GM18520 (cell line): ENCODE results near the gene TMEM255B.
"Not testable (repeated sequence)": the region's sequence is repeated elsewhere in the genome, so short reads cannot be mapped to it uniquely, and the experiment has no call there.

Experiments used
- ATAC-seq: cut with Tn5 transposase; IDR thresholded peaks from one replicate; pipeline ENCODE4 v1.9.1; 2021; ENCODE audit not compliant: unreplicated experiment

TMEM255B gene

DNA sequence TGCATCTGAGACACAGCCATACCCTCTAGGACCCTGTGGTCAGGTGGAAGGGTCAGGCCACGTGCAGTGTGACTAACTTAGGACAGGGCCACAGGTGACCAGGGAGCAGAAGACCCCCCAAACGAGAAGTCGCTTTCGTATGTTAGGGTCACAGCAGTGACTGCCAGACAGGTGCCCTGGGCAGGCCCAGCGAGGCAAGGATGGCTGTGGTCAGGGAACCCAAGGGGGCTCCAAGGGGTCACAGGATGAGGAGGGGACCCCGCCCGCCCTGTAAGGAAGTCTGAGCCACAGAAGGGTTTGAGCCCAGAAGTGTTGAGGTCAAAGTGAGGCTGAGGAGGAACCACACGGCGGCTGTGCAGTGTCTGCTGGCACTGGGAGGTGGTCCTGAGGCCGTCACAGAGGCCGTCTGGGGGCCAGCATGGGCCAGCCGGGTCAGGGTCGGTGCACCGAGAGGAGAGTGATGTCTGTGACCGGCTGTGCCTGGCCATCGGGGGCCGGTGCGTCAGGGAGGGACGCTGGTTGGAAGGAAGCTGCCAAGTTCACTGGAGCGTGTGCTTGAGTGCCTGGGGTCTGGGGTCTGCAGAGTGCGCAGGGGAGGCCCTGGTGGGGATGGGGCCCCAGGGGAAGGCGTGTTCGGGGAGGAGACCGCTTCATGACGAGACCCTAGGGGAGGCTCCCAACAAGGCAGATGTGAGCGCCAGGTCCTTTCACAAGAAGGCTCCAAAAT, 24.8 kb upstream of the TMEM255B start:
- no peak for ATAC-seq

DNA sequence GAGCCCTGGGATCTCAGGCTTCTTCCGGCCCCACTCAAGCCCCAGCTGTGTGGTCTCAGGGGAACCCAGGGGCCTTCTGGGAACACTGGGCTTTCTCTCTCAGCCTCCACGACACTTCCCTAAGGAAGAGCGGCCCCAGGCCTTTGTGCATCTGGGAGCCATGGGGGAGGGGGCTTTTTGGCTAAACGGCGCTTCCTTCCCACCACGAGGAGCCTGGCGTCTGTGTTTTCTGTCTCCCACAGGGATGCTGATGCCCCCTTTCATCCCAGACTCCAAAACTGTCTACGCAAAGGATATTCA, 24.2 kb upstream of the TMEM255B start:
- no peak for ATAC-seq

DNA sequence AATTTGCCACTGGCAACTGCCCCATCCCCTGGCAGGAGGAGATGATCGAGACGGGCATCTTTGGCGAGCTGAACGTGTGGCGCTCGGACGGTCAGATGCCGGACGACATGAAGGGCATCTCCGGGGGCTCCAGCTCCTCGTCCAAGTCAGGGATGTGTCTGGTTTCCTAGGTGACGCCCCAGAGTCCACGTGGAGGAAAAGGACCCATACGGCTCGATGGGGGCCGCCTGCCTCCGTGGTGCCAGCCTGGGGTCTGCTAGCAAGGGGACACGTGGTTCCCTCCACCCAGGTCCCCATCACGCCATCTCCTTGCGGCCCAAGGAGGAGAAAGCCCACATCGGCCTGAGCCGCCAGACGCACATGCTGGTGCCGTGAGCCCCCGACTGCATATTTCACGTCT, 23.8 kb upstream of the TMEM255B start:
- ATAC-seq = no peak

DNA sequence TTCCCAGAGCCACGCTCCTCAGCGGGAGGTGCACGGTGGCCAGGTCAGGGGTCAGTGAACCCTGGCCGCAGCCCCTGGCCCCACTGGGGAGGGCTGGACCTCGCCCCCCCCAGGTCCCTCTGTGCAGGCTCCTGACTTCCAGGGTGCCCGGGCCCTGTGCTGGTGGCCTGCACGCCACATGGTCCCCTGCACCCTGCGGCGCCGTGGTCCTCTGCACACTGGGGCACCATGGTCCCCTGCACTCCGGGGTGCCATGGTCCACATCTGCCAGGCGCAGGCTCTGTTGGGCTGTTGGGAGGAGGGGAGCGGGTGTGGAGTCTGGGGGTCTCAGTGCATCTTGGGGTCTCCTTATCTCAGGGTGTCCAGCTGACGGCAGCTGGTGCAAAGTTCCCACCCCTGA, 23.3 kb upstream of the TMEM255B start:
- no peak for ATAC-seq

DNA sequence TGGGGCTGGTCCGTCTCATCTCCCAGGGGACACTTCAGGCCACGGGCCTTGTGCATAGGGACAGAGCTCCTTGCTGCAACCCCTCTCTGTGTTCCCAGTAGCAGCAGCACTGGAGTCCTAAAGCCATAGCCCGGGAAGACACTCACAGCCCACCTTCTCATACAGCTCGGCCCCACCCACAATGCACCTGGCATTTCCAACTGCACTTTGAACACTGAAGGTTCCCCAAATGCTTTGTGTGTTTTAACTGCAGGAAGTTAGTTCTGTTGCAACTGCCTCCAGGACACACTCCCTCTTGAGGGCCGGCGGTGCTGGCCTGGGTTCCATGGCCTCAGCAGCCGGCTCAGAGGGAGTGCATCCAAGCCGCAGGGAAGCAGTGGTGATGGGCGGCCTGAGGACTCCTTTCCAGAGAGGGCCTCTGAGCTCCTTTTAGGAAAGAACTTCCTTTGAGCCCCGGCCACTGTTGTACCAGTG, 22.7 kb upstream of the TMEM255B start:
- no peak for ATAC-seq

DNA sequence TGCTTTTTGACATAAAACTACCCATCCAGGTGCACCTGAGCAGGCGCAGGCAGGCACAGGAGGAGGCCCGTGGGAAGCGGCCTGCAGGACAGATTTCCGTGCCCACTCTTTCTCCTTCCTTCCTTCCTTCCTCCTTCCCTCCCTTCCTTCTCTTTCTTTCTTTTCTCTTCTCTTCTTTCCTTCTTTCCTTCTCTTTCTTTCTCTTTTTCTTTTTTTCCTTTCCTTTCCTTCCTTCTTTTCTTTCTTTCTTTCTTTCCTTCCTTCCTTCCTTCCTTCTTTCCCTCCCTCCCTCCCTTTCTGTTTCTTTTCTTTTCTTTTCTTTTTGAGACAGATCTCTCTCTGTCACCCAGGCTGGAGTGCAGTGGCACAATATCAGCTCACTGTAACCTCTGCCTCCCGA, 21.2 kb upstream of the TMEM255B start:
- no peak for ATAC-seq

DNA sequence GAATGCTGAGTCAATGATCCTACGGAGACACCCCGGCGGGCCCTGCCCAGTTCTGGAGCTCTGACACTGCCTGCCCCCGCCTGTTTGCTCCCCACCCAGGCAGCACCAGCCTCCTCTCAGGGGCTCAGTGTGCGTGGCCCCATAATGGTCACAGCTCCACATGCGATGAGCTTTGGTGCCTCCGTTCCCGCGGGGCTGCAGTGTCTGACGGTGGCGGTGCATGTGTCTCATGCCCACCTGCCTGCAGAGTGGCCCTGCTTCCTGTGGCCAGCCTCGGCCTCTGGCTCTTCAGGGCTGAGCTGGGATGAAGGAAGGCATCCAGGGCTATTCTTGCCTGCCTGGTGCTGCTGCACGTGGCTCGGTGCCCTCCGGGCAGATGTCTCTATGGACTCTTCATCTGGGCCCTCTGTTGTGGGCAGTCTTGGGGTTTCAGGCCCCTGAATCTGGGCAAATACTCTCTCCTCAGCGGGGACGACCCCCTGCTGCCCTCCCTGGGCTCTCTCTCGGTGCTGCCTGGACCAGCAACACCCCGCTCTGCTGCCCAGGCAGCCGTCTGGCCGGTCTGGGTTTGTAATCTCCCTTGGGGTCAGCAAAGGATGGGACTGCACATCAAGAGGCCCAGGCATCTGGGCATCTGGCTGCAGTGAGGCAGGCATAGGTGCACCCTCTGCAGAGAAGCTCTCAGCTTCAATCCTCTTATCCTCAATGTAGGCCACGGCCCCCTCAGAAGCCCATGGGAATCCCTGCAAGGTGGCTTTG, 19.3 kb upstream of the TMEM255B start:
- ATAC-seq = no peak

DNA sequence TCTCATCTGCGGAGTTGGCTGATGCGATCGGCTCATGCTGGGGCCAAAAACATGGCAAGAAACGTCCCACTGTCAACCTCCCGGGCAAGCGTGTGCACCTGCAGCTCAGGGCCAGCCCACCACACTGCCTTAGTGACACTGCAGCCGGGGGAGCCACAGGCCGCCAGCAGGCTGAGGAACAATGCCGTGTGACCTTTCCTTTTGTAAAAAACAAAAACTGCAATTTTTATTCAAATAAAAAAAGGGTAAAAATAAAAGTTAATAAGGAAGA, 18.8 kb upstream of the TMEM255B start:
- no peak for ATAC-seq

DNA sequence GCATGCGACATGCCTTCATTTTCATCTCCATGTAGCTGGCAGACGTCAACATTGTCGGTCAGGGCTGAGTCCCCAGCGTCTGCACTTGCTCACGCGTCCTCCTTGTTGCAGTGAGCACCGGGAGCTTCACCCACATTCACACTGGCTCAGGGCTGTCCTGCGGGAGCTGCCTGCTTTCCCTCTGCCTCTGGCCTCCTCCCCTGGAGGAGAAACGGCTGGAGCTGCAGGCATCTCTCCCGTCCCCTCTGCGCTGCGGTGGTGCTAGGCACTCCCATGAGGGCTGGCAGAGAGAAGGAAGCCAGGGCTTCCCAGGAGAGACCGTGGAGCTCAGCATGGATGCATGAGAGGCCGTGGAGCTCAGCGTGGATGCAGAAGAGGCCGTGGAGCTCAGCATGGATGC, 18.4 kb upstream of the TMEM255B start:
- ATAC-seq = no peak

DNA sequence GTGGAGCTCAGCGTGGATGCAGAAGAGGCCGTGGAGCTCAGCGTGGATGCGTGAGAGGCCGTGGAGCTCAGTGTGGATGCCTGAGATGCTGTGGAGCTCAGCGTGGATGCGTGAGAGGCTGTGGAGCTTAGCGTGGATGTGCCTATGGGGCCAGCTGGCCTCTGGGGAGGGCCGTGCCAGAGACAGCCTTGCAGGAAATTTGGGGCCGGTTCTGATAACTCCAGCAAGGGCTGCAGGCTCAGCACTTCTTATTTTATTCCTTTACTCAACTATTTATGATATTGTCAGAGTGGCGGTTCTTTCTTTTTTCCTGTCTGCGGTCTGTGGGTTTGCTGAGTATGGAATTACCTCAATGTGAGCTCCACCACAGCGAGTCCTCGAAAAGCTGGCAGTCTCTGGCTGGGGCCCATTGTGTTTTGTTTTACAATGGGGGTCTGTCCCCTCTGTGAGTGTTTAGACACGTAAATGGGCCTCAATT, 17.8 kb upstream of the TMEM255B start:
- ATAC-seq = no peak

DNA sequence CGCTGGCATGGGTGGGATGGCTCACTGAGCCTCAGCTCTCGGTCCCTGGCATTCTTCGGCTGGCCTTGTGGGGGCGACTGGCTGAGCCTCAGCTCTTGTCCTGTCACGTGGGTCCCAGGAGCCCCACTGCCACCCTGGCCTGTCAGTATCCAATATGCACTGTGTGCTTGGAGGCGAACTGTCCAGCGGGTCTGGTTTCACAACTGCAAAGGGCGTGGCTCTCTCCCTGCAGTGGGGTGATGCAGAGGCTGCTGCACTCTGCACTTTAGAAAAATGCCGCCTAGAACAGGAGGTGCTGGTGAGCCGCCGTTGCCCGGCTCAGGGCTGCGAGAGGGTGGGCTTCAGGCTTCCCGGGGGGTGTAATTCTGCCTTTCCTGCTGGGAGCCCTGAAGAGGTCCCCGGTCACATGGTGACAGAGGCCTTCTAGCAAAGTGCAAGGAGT, 17.0 kb upstream of the TMEM255B start:
- no peak for ATAC-seq

DNA sequence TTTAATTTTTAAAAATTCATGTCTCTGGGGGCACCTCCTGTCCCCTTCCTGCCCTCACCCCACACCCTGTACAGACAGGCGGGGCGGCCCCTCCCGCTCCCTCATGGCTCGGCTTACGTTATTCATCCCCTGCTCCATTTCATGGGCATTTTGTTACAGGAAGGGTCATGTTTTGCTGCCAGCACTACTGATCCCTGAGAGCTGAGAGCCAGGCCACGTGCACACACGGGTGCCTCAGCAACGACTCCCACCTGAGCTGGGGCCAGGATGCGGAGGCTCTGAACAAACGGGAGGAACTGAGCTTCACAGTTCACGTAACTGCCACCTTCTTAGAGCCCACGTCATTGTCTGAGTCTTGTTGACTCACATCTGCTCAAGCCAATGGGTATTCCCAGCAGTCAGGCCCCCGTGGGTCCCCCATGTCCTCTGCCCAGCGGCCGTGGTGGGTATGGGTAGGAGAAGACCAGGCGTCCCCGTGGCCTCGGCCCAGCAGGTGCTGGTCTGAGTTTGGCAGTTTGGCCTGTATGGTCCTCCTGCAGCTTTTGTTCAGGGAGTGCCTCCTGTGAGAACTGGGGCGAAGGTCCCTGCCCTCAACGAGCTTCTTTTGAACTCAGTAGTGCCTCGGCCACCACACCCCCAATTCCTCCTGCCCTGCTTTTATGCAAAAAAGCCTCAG, 16.4 kb upstream of the TMEM255B start:
- no peak for ATAC-seq

DNA sequence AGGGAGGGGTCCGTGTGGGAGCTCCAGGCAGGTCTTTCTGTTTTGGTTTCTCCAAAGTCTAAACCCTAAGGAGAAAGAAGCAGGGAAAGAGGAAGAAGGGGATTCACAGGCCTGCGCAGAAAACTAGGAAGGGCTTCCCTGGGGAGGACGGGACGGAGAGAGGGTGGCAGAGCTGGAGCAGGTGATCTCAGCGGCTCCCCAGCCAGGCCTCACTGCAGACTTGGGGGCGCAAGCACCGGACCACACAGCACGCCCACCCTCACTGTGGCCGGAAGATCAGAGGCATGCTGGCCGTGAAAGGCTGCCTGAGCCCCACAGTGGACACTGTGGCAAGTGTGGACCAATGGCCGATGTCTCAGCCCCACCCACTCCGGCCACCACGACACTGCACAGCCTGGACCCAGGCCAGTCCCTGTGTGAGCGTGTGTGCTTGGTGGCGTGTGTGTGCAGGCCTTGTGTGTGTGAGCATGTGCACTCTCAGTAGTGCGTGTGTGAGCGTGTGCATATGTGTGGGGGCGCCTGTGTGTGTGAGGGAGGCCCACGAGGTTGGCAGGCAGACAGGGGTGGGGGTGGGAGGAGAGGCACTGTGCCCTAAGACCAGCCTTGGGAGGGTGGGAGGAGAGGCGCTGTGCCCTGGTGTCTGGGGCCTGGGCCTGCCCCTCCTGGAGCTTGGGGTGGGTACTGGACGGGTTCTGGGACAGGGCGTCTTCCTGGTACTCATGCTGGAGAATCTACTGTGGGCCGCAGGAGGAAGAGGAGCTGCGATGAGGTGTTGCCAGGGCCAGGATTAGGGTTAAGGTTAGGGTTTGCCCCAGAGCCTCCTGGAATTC, 15.4 kb upstream of the TMEM255B start:
- no peak for ATAC-seq

DNA sequence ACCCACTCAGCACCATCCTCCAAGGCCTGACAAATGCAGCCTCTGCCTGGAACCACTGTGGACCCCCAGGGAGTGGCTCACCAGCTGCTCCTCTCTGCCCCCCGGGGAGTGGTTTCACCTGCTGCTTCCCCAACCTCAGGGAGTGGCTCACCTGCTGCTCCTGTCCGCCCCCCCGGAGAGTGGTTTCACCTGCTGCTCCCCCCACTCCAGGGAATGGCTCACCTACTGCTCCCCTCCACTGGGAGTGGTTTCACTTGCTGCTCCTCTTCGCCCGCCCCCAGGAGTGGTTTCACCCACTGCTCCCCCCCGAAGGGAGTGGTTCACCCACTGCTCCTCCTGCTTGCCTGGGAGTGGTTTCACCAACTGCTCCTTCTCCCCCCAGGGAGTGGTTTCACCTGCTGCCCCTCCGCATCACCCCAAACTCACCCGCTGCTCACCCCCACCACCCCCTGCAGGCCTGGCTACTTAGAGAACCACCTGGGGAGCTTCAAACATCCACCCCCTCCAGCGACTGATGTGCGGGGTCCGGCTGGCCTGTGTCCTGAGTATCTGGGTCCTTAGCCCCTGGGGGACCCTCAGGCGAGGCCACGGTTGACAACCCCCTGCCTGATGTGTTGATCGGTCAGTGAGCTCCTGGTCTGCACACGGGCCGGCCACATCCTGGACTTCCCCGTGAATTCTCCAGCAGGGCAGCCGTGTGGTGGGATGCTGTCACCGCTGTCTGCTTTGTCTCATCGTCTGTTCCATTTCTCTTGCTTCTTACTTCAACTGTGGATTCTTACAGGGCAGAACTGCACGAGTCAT, 14.6 kb upstream of the TMEM255B start:
- ATAC-seq = no peak

DNA sequence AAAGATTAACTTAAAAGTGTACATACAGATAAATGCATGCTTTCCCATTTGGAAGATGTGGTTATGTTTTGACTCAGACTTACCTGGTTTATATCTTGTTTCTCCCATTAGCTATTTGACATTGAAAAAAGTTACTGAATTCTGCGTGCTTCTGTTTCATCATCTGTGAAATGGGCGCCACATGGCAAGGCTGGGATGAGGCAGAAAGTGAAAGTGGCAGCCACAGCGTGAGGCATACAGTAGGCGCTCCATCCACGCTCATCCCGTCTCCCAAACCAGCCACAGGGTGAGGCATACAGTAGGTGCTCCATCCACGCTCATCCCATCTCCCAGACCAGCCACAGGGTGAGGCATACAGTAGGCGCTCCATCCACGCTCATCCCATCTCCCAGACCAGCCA, 14.0 kb upstream of the TMEM255B start:
- ATAC-seq = no peak

DNA sequence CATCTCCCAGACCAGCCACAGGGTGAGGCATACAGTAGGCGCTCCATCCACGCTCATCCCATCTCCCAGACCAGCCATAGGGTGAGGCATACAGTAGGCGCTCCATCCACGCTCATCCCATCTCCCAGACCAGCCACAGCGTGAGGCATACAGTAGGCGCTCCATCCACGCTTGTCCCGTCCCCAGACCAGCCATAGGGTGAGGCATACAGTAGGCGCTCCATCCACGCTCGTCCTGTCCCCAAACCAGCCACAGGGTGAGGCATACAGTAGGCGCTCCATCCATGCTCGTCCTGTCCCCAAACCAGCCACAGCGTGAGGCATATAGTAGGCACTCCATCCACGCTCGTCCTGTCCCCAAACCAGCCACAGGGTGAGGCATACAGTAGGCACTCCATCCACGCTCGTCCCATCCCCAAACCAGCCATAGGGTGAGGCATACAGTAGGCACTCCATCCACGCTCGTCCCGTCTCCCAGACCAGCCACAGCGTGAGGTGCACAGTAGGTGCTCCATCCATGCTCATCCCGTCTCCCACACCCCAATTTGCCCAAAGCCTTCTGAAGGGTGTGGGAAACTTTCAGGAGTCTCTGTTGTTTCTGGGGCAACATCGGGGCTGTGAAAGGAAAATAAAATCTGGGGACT, 13.4 kb upstream of the TMEM255B start:
- ATAC-seq = not testable (repeated sequence)

DNA sequence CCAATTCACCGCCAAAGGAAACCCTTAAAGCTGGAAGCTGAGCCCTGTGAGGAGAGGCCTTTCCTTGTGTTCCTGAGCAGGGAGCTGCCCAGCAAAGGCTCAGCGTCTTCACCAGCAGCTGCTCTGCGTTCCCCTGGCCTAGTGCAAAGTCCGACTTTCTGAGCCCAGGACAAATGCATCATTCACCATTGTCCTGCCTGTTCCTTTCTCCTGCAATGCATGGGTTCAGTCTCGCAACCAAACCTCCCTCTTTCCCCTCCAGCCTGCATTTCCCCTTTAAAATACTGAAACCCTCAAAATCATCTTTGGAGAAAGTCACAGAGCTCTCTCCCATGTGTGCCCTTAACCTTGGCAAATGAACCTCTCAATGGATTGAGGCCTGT, 12.9 kb upstream of the TMEM255B start:
- no peak for ATAC-seq

DNA sequence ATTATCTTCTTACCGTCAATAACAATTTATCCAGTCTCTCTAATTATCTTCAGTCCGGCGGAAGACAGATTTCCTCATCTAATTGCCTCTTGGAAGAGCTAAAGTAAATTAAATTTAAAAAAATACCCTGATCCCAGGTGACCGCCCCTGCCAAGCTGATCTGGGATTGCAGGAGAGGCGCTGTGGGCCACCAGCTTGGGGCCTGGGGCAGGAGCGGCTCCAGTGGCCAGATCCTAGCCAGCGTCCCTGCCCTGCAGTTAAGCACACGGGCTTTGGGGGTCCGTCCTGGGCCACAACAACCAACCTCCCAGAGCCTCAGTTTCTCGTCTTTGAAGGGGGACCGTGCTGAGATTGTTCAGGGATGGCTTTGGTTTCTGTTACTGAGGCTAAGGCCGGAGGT, 12.4 kb upstream of the TMEM255B start:
- no peak for ATAC-seq

DNA sequence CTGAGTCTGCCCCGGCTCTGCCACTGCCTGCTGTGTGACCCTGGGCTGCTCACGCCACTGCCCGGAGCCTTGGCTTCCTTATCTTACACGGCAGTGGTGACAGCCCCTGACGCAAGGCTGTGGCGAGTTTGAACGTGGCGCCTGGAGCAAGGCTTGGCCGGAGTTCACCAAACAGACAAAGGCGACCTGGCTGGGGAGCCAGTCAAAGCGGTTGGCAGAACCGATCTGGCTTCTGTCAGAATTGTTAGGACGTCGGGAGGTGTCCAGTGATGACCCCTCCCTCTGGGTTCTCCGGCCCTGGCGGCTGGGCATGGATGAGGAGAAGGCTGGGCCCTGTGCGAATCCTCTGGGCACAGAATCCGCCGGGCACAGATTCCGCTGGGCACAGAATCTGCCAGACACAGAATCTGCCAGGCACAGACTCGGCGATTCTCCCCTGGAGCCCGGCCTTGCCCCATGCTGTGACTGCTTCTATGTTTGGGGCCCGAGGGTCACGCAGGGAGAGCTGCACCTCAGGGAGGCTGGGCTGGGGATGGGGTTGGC, 11.7 kb upstream of the TMEM255B start:
- ATAC-seq = no peak
